ENCODE results near the gene WDFY3. TPM values are rescaled to one million over a fixed set of nuclear protein-coding genes. Genes with fewer than 3 reads are reported as not detected.

Gene WDFY3
- total RNA-seq, 4 donors from 2014 or later = 31.7 to 139 (median 65.2) TPM

- no peak for TF ChIP-seq CTCF (IDR thresholded peaks at IDR 0.05)
- Histone ChIP-seq H3K9me3 (no peaks in the 10 kb centered on the region), H3K27ac (no peak overlapping the region), H3K27me3 (no peaks in the 10 kb centered on the region), H3K4me3 (no peak overlapping the region), H3K36me3 (no peaks in the 10 kb centered on the region), H3K4me1 (no peaks in the 10 kb centered on the region)
- DNase-seq = no peak
Measured at GRCh38 chr4:84879651-84880200, 86.8 kb downstream of the WDFY3 start.

DNA sequence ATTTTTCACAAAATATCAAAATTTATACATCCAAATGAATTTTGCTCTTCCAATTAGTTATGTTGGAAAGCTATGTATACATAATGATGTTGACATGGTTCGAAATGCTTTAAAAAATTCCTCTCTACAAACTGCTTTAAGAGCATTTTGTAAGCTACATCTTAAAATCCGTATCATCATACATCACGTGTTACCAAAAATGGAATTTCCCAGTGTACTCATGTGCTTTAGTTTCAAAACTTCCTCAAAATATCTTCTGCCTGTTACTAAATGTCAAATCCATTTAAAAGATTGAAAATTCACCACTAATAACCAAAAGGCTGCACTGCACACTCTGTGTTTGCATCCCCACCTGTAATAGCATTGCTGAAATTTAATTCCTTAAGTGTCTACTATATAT lies 87.9 kb downstream of the WDFY3 start:
- no peak overlapping the region for H3K4me3 ChIP-seq
- no peak for TF ChIP-seq POLR2A (IDR thresholded peaks at IDR 0.05)
- no peak for TF ChIP-seq CTCF (IDR thresholded peaks at IDR 0.05)
- H3K27ac ChIP-seq = no peak overlapping the region
- H3K36me3 ChIP-seq = no peaks in the 10 kb centered on the region
- no peak for DNase-seq
- no peaks in the 10 kb centered on the region for H3K9me3 ChIP-seq
- no peaks in the 10 kb centered on the region for H3K4me1 ChIP-seq
- no peaks in the 10 kb centered on the region for H3K27me3 ChIP-seq

DNA sequence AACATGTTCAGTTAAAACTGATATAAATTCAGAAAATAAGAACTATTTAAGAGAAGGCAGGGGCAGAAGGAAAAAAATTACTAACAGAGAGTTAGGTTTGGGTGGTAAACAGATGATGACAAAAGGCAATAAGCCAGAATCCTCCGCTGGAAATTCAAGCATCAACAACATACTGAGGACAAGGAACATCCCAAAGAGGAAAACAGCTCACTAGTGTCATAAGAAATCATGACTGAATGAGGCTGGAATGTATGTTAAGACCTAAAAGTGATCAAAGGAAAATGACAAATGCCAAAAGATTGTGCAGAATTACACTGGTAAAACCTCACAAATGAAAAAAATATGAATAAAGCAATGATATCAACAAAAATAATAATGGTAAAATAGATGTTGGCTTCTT lies 88.4 kb downstream of the WDFY3 start:
- TF ChIP-seq CTCF (IDR thresholded peaks at IDR 0.05) (no peak), POLR2A (IDR thresholded peaks at IDR 0.05) (no peak)
- Histone ChIP-seq H3K9me3 (no peaks in the 10 kb centered on the region), H3K27ac (no peak overlapping the region), H3K27me3 (no peaks in the 10 kb centered on the region), H3K36me3 (no peaks in the 10 kb centered on the region), H3K4me3 (no peak overlapping the region), H3K4me1 (no peaks in the 10 kb centered on the region)
- DNase-seq = no peak

- Histone ChIP-seq H3K27me3 (no peaks in the 10 kb centered on the region), H3K4me1 (no peaks in the 10 kb centered on the region), H3K36me3 (no peaks in the 10 kb centered on the region), H3K4me3 (no peak overlapping the region), H3K27ac (no peak overlapping the region), H3K9me3 (no peaks in the 10 kb centered on the region)
- no peak for DNase-seq
- TF ChIP-seq CTCF (IDR thresholded peaks at IDR 0.05) = no peak
- no peak for TF ChIP-seq POLR2A (IDR thresholded peaks at IDR 0.05)
Measured at GRCh38 chr4:84877051-84877833, 89.2 kb downstream of the WDFY3 start.

GRCh38 chr4:84875636-84876371 lies 90.7 kb downstream of the WDFY3 start:
- Histone ChIP-seq H3K4me1 (no peaks in the 10 kb centered on the region), H3K9me3 (no peaks in the 10 kb centered on the region), H3K4me3 (no peak overlapping the region), H3K36me3 (no peaks in the 10 kb centered on the region), H3K27me3 (no peaks in the 10 kb centered on the region), H3K27ac (no peak overlapping the region)
- TF ChIP-seq POLR2A (IDR thresholded peaks at IDR 0.05) (no peak), CTCF (IDR thresholded peaks at IDR 0.05) (no peak)
- DNase-seq = no peak

Data from Peyer's patch (tissue), 4 donors.